HG03280 (cell line): ENCODE results near the gene MYOCD.

ENCODE experiments used
- ATAC-seq: cut with Tn5 transposase; IDR thresholded peaks from one replicate; pipeline ENCODE4 v1.9.1; 2021; ENCODE audit warnings: mild to moderate bottlenecking, moderate library complexity; ENCODE audit not compliant: unreplicated experiment

The MYOCD gene

GRCh38 chr17:12693640-12694039 is 27.9 kb downstream of the MYOCD start:
- ATAC-seq: no peak

DNA sequence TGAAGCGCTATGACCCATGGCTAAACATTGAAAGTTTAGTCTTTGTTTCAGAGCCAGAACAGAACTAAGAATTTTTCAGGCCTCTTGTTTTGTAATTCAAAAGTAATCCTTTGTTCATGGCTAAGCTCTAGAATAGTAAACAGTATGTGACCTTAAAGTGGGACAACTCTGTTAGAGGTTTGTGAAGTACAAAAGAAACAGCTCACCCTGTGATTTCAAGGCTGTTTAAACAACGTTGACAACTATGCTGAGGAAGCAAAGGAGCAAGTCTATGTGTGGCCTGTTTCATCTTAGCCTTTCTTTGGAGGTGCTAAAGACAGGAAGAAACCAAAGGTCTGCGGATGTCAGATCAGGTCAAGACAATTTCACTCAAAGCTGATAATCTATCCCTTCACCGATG is 40.4 kb downstream of the MYOCD start:
- no peak for ATAC-seq

DNA sequence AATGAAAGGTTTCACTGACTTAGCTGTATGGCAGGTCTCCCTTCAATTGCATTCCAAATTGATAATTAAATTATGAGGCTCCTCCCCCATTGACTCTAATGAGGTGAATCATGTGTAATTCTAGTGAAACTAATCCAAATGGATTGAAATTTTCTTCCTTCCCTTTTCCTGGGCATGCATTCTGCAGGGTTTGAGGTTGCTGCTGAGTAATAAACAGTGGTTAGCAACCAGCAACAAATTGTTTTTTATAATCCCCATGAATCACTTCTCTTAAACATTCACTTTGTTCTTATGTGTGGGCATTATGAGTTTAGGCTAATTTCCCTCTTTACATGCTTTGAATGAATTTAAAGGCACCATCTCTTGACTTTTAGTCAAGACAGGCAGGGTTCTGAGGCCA is 43.4 kb downstream of the MYOCD start:
- no peak for ATAC-seq

- ATAC-seq: no peak
These were observed 46.7 kb downstream of the MYOCD start for GRCh38 chr17:12712415-12712814.

GRCh38 chr17:12712941-12713340 is 47.3 kb downstream of the MYOCD start:
- ATAC-seq: no peak

DNA sequence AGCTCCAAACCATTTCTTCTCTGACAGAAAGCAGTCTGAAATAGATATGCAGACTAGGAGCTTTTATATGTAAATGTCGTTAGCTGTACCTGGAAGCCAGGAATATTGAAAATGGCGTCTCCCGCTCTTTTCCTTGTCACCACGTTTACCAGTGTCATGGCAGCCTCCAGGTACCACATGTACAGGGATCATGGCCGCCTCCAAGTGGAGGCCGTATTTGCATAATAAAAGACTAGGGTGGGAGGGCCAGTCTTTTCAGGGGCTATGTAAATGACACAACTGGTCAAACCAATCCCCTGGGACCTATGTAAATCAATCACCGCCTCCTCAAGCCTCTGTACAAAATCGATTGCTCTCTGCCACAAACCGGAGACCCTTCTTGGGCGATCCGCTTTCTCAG is 54.3 kb downstream of the MYOCD start:
- no peak for ATAC-seq

GRCh38 chr17:12721581-12721980 is 55.9 kb downstream of the MYOCD start:
- ATAC-seq: no peak

- no peak for ATAC-seq
These were observed 56.6 kb downstream of the MYOCD start for GRCh38 chr17:12722282-12722681.

GRCh38 chr17:12726131-12726530 is 60.4 kb downstream of the MYOCD start:
- ATAC-seq: no peak

GRCh38 chr17:12727076-12727760 is 61.5 kb downstream of the MYOCD start:
- no peak for ATAC-seq

- ATAC-seq: no peak
These were observed 62.2 kb downstream of the MYOCD start for GRCh38 chr17:12727881-12728280.

GRCh38 chr17:12729086-12729485 is 63.4 kb downstream of the MYOCD start:
- ATAC-seq: no peak

GRCh38 chr17:12730421-12730820 is 64.7 kb downstream of the MYOCD start:
- ATAC-seq: no peak

- no peak for ATAC-seq
These were observed 65.3 kb downstream of the MYOCD start for GRCh38 chr17:12730931-12731521.

DNA sequence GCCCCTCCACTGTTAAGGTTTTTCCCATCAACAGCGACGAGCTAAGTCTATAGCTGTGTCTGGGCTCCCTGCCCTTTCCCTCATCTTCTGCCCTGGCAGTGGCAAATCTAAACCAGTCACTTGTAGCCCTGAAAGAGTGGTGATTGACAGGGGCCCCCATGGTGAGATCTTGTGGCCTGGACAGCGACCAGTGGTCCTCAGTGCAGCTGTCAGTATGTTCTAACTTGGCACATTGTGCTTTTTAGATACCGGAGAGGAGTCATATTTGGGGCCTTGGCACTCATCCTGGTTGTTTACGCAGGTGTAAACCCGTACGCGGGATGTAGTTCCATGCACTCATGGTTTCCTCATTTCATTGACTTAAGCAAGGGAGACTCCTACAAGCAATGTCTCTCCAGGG is 66.1 kb downstream of the MYOCD start:
- ATAC-seq: no peak

DNA sequence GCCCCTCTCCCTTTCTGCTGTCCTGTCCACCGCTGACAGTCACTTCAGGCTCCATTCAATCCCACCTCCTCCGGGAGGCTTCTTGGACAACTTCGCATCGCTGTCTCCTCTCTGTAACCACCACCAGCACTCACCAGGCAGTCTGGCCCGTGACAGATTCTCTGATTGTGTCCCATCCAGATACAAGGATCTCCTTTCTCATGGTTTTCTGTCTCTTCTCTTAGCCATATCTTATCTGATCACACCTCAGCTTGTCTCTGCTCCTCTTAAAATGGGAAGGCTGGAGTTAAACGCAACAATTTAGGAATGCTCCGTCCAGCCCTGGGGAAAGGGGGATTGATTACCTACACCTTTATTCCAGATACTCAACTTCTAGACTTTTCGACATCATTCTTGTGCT is 66.7 kb downstream of the MYOCD start:
- ATAC-seq: no peak

- ATAC-seq: no peak
These were observed 69.2 kb downstream of the MYOCD start for GRCh38 chr17:12734926-12735325.

DNA sequence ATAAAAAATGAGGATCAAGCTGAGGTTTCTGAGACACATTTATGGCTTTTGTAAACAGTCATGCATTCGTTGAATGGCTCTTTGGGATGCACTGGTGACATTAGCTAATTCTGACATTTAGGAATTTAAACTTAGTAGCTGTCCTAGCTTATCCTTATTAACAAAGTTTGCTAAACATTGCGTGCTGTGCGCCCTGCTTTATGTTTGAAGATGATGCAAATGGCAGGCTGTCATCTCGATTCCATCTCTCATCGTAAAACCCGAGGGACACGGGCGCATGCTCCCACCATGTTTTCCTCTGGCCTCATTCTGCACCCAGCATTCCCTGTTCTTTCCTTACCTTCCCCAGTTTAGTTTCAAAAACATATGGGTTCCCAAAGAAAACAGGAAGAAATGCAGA is 69.8 kb downstream of the MYOCD start:
- no peak for ATAC-seq

DNA sequence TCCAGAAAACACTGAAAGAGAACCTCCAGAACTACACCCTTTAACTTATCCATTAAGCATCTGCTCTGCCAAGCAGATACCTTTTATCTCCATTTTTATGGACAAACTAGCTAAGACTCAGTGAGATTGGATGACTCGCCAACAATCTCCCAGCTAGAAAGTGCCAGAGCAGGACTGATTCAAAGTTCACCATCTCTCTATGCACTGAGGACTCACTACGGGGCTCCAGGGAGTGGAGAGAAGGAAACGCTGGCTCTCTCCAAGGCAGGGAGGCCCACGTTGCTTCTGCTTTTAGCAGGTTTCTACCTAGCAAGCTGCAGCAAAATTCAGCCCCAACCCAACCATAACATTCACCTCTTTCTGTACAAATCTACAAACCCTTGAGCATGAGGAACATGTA is 70.8 kb downstream of the MYOCD start:
- ATAC-seq: no peak

DNA sequence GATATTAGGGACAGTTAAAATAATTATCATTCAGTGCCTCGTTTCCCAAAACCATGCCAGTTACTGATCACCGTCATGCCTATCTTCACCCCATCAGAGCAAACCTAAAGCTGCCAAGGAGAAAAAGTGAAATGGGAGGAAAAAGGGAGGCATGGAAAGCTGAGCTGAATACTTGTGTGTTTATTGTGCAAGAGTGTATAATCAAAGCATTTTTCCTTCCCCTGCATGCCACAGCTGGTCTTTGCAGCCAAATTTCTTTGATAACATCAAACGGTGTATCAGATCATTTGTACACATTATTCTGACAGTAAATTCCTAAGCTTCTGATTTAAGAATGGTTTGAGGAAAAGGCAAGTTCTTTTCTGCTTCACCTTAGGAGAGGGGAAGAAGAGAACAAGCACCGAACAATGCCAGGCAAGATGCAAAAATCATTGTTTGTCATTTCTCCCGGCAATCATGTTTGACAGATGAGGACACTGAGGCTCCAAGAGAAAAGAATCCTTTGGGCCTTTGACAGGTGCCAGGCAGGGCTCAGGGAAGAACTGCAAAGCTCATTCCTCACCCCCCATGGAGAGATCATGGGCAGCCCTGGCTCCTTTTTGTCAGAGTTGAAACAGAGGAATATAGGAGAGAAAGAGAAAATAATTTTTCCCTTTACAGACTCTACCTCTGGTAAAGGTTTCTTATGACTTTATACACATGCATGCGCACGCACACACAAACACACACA is 72.2 kb downstream of the MYOCD start:
- no peak for ATAC-seq

DNA sequence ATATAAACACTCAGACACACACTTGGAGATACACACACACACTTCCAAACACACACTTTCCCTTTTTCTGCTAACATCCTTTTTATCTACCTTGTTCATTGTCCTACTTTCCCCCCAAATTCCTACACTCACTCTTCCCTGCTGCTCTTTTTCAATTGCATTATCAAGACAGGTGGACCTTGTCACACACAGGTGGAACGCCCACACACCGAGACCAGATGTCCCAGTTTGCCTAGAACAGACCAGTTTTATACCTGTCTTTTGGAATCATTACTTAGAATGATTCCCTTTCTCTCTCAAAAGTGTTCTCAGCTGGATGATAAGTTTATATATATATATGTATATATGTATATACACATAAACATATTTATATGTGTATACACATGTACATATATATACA is 72.9 kb downstream of the MYOCD start:
- ATAC-seq: no peak

- no peak for ATAC-seq
These were observed 73.8 kb downstream of the MYOCD start for GRCh38 chr17:12739500-12739899.
